GM23338 (cell line): ENCODE measurements around the gene CCN2. TPM values are rescaled to one million over a fixed set of nuclear protein-coding genes. Genes with fewer than 3 reads are reported as not detected.

Source experiments
- ATAC-seq: fragments of 200-7000 bp; cut with Tn5 transposase; 3 replicates; pipeline ENCODE4 v1.9.1; 2020
- DNase-seq: peaks from one replicate; pipeline ENCODE4 v3.0.0-alpha.2; 2015; ENCODE audit warnings: low spot score
- H2AFZ ChIP-seq: fragments of 200-600 bp; sonication (generic); 2 replicates; pipeline ENCODE4 v1.8.0; 2016; ENCODE audit warnings: antibody characterized with exemption, mild to moderate bottlenecking, moderate library complexity
- H3F3A ChIP-seq: fragments of 200-600 bp; sonication (generic); replicated peaks from 2 replicates; pipeline ENCODE4 v1.8.0; 2017; ENCODE audit warnings: antibody characterized with exemption, mixed run types, low read depth
- H3K27ac ChIP-seq: fragments of 200-600 bp; sonication (generic); 2 replicates; pipeline ENCODE4 v1.6.1; 2016; ENCODE audit warnings: low read depth
- H3K27me3 ChIP-seq: fragments of 200-600 bp; sonication (generic); 2 replicates; pipeline ENCODE4 v1.8.0; 2016; ENCODE audit warnings: mild to moderate bottlenecking, mixed run types, moderate library complexity; ENCODE audit not compliant: insufficient read depth
- H3K36me3 ChIP-seq: fragments of 200-600 bp; sonication (generic); 2 replicates; pipeline ENCODE4 v1.8.0; 2016; ENCODE audit warnings: mild to moderate bottlenecking; ENCODE audit not compliant: insufficient read depth
- H3K4me1 ChIP-seq: fragments of 200-600 bp; sonication (generic); 2 replicates; pipeline ENCODE4 v1.8.0; 2016; ENCODE audit warnings: mild to moderate bottlenecking, moderate library complexity; ENCODE audit not compliant: insufficient read depth
- H3K4me2 ChIP-seq: fragments of 200-600 bp; sonication (generic); 2 replicates; pipeline ENCODE4 v1.7.1; 2017; ENCODE audit warnings: mixed run types
- H3K4me3 ChIP-seq: fragments of 200-600 bp; sonication (generic); 2 replicates; pipeline ENCODE4 v1.6.1; 2016; ENCODE audit warnings: mixed run types
- H3K79me2 ChIP-seq: fragments of 200-600 bp; sonication (generic); replicated peaks from 2 replicates; pipeline ENCODE4 v1.8.0; 2017; ENCODE audit warnings: mild to moderate bottlenecking; ENCODE audit not compliant: insufficient read depth
- H3K9me2 ChIP-seq: fragments of 200-600 bp; sonication (generic); 2 replicates; pipeline ENCODE4 v1.8.0; 2017; ENCODE audit not compliant: insufficient read depth
- H4K20me1 ChIP-seq: fragments of 200-600 bp; sonication (generic); replicated peaks from 2 replicates; pipeline ENCODE4 v1.8.0; 2017; ENCODE audit warnings: mild to moderate bottlenecking; ENCODE audit not compliant: insufficient read depth
- H3K27ac Mint-ChIP-seq: 2 replicates; pipeline ENCODE4 v1.8.0; 2020; ENCODE audit warnings: inconsistent platforms, mild to moderate bottlenecking, moderate library complexity, mixed read lengths
- H3K27me3 Mint-ChIP-seq: 3 replicates; pipeline ENCODE4 v1.8.0; 2022; ENCODE audit warnings: low read depth, mild to moderate bottlenecking, moderate library complexity, mixed read lengths, inconsistent platforms; ENCODE audit not compliant: insufficient read depth, poor library complexity
- H3K36me3 Mint-ChIP-seq: 3 replicates; pipeline ENCODE4 v1.8.0; 2021; ENCODE audit warnings: low read depth, mild to moderate bottlenecking, inconsistent platforms, moderate library complexity, mixed read lengths
- H3K4me1 Mint-ChIP-seq: 3 replicates; pipeline ENCODE4 v1.8.0; 2020; ENCODE audit warnings: mild to moderate bottlenecking, inconsistent platforms, mixed read lengths
- H3K4me3 Mint-ChIP-seq: 3 replicates; pipeline ENCODE4 v1.8.0; 2021; ENCODE audit warnings: moderate library complexity, mild to moderate bottlenecking, inconsistent platforms, mixed read lengths
- H3K9me3 Mint-ChIP-seq: 3 replicates; pipeline ENCODE4 v1.8.0; 2020; ENCODE audit warnings: moderate library complexity, mild to moderate bottlenecking, inconsistent platforms, mixed read lengths
- polyA plus RNA-seq: library from polyadenylated mRNA; unstranded; fragments of >200 nt; fragmentation: Nextera tagmentation; extraction: Ambion mirVana; gene quantifications from 2 replicates; pipeline ENCODE4 v1.2.1, GENCODE V29; 2016
- total RNA-seq: library from RNA; depleted of rRNA; stranded (reverse); fragments of >200 nt; shearing (Covaris generic); gene quantifications from 2 replicates; pipeline ENCODE4 v1.2.3, GENCODE V29; 2014
- TF ChIP-seq, protein P1 (sequence below): fragments of 250-450 bp; sonication (Bioruptor Pico); IDR thresholded peaks from 2 replicates; pipeline ENCODE4 v1.5.0; 2020; ENCODE audit warnings: mild to moderate bottlenecking, moderate library complexity
- TF ChIP-seq, protein P2 (sequence below), 2 experiments: fragments of 200-600 bp in 1 of 2; sonication (generic) in 1 of 2; conservative IDR thresholded peaks; 2 replicates each; pipeline versions ENCODE4 v1.5.1 to v1.6.1; 2016 to 2017; ENCODE audit warnings: antibody characterized with exemption in 2 of 2, low read depth in 2 of 2, mild to moderate bottlenecking in 2 of 2, moderate library complexity in 1 of 2

Gene CCN2
- total and polyA plus RNA-seq, 2 experiments from 2014 or later = 128 to 159 TPM

DNA sequence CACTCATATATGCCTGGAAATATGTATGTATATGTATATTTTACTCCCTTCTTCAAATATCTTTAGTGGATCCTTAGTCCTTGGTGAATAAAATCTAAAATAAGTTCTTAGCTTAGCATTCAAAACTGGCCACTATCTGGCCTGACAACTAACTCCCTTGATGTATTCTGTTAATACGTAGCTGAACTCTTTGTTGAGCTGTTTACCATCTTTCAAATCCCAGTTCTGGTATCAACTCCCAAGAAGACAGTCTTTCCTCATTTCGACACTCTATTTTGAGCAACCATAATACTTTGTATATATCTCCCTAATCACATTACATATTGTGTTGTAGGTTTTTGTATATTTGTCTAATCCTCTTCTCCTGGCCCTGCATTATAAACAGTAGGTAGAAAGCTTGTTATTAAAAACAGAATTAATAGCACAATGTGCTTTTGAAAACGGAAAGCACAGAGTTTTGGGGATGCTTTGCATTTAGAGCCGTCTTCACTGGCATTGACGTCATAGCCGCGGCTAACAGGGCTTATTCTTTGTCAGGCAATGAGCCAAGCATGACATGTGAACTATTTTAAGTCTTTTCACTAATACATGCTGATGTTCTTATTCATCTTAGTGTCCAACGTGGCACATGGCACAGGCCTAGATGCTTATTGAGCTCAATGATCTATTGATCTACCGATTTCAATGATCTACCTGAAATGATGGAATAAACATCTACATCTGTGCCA, 47.2 kb upstream of the CCN2 start:
- no peak overlapping the region for H3K27ac ChIP-seq
- H3K4me3 Mint-ChIP-seq = no peak overlapping the region
- DNase-seq (no peak), ATAC-seq (no peak)
- H3K4me1 ChIP-seq = no peaks in the 10 kb centered on the region
- peaks cover 11% of the 10 kb centered on the region for H3K9me3 Mint-ChIP-seq
- H3K4me1 Mint-ChIP-seq = no peaks in the 10 kb centered on the region
- no peak overlapping the region for H3K4me2 ChIP-seq
- H3K36me3 ChIP-seq = peaks cover 3% of the 10 kb centered on the region; the same call in 1 of the 2 replicates
- H3F3A ChIP-seq = no peaks in the 10 kb centered on the region
- no peaks in the 10 kb centered on the region for H3K79me2 ChIP-seq
- H4K20me1 ChIP-seq = no peaks in the 10 kb centered on the region
- no peak overlapping the region for H2AFZ ChIP-seq
- H3K36me3 Mint-ChIP-seq = peaks cover 11% of the 10 kb centered on the region; the same call in 2 of the 3 replicates
- H3K27me3 Mint-ChIP-seq = no peaks in the 10 kb centered on the region
- H3K4me3 ChIP-seq = no peak overlapping the region
- TF ChIP-seq, protein P1, sequence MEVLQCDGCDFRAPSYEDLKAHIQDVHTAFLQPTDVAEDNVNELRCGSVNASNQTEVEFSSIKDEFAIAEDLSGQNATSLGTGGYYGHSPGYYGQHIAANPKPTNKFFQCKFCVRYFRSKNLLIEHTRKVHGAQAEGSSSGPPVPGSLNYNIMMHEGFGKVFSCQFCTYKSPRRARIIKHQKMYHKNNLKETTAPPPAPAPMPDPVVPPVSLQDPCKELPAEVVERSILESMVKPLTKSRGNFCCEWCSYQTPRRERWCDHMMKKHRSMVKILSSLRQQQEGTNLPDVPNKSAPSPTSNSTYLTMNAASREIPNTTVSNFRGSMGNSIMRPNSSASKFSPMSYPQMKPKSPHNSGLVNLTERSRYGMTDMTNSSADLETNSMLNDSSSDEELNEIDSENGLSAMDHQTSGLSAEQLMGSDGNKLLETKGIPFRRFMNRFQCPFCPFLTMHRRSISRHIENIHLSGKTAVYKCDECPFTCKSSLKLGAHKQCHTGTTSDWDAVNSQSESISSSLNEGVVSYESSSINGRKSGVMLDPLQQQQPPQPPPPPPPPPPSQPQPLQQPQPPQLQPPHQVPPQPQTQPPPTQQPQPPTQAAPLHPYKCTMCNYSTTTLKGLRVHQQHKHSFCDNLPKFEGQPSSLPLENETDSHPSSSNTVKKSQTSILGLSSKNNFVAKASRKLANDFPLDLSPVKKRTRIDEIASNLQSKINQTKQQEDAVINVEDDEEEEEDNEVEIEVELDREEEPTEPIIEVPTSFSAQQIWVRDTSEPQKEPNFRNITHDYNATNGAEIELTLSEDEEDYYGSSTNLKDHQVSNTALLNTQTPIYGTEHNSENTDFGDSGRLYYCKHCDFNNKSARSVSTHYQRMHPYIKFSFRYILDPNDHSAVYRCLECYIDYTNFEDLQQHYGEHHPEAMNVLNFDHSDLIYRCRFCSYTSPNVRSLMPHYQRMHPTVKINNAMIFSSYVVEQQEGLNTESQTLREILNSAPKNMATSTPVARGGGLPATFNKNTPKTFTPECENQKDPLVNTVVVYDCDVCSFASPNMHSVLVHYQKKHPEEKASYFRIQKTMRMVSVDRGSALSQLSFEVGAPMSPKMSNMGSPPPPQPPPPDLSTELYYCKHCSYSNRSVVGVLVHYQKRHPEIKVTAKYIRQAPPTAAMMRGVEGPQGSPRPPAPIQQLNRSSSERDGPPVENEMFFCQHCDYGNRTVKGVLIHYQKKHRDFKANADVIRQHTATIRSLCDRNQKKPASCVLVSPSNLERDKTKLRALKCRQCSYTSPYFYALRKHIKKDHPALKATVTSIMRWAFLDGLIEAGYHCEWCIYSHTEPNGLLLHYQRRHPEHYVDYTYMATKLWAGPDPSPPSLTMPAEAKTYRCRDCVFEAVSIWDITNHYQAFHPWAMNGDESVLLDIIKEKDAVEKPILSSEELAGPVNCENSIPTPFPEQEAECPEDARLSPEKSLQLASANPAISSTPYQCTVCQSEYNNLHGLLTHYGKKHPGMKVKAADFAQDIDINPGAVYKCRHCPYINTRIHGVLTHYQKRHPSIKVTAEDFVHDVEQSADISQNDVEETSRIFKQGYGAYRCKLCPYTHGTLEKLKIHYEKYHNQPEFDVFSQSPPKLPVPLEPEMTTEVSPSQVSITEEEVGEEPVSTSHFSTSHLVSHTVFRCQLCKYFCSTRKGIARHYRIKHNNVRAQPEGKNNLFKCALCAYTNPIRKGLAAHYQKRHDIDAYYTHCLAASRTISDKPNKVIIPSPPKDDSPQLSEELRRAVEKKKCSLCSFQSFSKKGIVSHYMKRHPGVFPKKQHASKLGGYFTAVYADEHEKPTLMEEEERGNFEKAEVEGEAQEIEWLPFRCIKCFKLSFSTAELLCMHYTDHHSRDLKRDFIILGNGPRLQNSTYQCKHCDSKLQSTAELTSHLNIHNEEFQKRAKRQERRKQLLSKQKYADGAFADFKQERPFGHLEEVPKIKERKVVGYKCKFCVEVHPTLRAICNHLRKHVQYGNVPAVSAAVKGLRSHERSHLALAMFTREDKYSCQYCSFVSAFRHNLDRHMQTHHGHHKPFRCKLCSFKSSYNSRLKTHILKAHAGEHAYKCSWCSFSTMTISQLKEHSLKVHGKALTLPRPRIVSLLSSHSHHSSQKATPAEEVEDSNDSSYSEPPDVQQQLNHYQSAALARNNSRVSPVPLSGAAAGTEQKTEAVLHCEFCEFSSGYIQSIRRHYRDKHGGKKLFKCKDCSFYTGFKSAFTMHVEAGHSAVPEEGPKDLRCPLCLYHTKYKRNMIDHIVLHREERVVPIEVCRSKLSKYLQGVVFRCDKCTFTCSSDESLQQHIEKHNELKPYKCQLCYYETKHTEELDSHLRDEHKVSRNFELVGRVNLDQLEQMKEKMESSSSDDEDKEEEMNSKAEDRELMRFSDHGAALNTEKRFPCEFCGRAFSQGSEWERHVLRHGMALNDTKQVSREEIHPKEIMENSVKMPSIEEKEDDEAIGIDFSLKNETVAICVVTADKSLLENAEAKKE = no peak
- TF ChIP-seq, protein P2, sequence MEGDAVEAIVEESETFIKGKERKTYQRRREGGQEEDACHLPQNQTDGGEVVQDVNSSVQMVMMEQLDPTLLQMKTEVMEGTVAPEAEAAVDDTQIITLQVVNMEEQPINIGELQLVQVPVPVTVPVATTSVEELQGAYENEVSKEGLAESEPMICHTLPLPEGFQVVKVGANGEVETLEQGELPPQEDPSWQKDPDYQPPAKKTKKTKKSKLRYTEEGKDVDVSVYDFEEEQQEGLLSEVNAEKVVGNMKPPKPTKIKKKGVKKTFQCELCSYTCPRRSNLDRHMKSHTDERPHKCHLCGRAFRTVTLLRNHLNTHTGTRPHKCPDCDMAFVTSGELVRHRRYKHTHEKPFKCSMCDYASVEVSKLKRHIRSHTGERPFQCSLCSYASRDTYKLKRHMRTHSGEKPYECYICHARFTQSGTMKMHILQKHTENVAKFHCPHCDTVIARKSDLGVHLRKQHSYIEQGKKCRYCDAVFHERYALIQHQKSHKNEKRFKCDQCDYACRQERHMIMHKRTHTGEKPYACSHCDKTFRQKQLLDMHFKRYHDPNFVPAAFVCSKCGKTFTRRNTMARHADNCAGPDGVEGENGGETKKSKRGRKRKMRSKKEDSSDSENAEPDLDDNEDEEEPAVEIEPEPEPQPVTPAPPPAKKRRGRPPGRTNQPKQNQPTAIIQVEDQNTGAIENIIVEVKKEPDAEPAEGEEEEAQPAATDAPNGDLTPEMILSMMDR (conservative IDR thresholded peaks at IDR 0.05; ENCODE audit: low read depth in 2 of 2) = no peak
- H3K27me3 ChIP-seq = no peaks in the 10 kb centered on the region
- no peak overlapping the region for H3K27ac Mint-ChIP-seq
- 0 out of 2 replicates have a peak, but pooled peaks cover 4% of the 10 kb centered on the region for H3K9me2 ChIP-seq
